ENCODE results near the gene XPR1.
"Not testable (repeated sequence)": the region's sequence is repeated elsewhere in the genome, so short reads cannot be mapped to it uniquely, and the experiment has no call there.

XPR1 gene

DNA sequence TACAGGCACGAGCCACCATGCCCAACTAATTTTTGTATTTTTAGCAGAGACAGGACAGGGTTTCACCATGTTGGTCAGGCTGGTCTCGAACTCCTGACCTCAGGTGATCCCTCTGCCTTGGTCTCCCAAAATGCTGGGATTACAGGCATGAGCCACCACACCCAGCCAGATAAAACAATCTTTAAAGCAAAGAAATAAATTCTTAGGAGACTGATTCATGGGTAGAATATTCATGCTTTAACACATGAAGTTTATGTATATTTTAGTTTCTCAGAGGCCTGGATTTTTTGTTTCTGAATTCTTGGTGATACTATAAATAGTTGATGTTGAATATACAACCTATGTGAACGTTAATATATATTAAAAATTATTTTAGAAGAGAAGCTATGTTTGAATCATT, 153.5 kb downstream of the XPR1 start:
- DNase-seq (ENCODE audit: low read depth in 2 of 2): no peak

DNA sequence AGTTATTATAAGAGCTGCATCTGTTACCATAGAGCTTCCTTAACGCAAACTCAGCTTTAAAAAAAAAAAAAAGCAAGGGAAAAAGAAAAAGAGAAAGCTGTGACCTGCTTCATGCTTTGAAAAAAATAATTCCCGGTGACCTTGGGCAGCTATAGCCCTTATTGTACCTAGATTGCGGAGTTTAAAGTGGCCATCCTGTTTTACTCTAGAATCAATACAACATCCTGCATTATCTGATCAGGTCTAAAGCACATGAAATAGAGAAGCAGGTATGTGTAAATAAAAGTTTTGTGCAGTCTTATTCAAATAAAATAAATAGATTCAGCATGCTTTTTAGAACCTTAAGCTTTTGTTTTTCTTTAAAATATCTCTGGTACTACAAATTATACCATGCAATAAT, 154.1 kb downstream of the XPR1 start:
- no peak for DNase-seq (ENCODE audit: low read depth in 2 of 2)

GRCh38 chr1:180786624-180787023, 154.8 kb downstream of the XPR1 start:
- DNase-seq (ENCODE audit: low read depth in 2 of 2): no peak

DNA sequence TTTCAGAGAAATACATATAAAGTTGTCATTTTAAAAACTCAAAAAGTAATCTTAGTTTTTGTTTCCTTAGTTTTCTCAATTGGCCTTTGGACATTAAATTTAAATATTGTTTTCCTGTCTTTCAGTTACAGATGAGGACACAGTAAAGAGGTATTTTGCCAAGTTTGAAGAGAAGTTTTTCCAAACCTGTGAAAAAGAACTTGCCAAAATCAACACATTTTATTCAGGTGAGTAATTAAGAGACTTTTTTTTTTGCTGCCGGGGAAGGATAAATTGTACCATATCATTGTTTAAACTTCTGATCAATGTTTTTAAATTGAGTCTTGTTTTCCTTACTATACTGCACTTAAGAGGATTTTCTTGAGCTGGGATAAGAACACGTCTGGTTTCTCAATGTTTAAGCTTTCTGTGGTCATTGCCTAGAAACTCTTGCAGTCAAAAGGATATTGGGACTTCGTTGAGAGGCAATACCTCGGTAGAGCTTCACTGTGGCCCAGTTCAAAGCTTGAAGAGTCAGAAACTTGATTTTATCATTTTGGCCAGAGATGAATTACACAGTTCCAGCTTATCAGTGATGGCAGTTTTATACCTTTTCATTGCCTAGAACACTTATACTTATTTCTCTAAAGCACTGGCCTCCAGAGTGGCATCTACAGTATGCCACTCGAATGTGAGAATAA, 155.9 kb downstream of the XPR1 start:
- no peak for DNase-seq (ENCODE audit: low read depth in 2 of 2)

- no peak for DNase-seq (ENCODE audit: low read depth in 2 of 2)
Observed at GRCh38 chr1:180789460-180789859, 157.6 kb downstream of the XPR1 start.

GRCh38 chr1:180791152-180791551, 159.3 kb downstream of the XPR1 start:
- DNase-seq (ENCODE audit: low read depth in 2 of 2): not testable (repeated sequence)

DNA sequence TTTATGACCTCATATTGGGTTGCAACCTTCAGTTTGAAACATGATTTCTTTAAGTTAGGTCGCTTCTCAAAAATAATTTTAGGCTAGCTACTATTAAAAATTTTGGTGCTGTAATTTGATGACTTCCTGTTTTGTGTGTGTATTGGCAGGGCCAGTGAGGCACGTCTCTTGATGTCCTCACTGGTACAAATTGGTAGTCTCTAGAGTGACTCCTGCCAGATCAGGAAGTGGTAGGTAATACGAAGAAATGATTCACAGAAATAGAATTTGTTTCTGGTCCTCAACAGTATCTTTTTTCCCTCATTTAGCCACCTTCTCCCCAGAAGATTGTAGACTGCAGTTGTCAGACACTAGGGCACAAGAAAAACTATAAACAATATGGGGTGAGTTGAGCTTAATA, 160.0 kb downstream of the XPR1 start:
- no peak for DNase-seq (ENCODE audit: low read depth in 2 of 2)

DNA sequence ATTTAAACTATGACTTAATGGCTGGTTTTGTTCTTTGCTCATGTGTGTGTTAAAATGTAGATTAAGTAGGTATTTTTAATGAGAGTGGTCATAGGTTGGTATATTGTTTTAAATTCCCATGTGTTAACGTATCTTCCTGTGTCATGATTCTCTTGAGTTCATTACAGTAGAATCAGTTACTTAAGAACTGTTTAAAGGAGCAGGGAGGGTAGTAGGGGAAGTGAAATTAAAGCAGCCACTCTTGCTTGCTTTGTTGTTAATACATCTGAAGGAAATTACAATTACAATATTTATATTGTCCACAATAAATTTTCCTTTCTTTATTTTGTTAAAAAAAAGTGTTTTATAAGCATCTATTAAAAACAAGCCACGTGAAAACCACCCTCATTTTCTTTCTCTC, 161.6 kb downstream of the XPR1 start:
- no peak for DNase-seq (ENCODE audit: low read depth in 2 of 2)

DNA sequence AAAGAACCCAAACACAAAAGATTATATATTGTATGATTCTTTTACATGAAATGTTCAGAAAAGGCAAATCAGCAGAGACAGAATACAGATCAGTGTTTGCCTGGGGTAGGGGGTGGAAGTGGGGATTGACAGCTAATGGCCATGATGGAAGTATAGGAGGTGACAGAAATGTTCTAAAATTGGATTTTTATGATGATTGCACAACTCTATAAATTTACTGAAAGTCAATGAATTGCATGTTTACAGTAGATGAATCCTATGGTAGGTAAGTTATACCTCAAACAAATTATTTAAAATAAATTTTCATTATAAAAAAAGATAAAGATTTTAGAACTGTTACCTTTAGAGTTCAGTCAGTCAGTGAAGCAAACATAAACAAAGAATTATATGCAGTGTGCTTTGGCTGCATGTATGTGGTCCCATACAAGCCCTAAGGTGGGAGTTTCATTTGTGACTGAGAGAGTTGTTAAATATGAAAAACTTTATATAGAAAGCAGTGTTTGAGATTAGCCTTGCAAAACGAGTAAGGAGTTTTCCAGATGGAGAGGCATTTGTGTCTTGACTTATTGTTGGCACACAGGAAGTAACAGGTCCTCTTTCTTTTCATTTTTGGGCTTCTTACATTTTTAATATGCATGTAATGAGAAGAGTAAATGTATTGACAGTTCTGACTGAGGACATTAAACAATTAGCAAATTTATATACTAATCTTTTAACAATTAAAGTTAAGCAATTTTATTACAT, 165.2 kb downstream of the XPR1 start:
- no peak for DNase-seq (ENCODE audit: low read depth in 2 of 2)

DNA sequence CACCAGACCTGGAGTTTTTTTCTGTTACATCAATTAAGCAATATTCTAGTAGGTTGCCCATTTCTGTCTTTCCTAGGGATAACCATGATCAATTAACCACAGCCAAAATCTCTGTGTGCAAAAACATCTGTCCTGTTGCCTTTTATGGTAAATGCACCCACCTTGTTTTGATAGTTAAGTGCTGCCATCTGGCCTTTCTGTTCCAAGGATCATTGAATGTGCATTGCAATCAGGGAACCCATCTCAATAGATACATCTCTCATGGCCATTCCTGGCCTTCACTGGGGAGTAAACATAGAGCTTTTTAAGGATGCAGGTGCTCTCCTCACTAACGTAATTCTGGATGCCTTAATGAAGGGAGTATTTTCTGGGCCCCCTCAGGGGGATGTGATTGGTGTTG, 169.1 kb downstream of the XPR1 start:
- no peak for DNase-seq (ENCODE audit: low read depth in 2 of 2)

- DNase-seq (ENCODE audit: low read depth in 2 of 2): no peak
Observed at GRCh38 chr1:180802813-180803212, 171.0 kb downstream of the XPR1 start.

- DNase-seq (ENCODE audit: low read depth in 2 of 2): no peak
Observed at GRCh38 chr1:180805316-180805715, 173.5 kb downstream of the XPR1 start.

DNA sequence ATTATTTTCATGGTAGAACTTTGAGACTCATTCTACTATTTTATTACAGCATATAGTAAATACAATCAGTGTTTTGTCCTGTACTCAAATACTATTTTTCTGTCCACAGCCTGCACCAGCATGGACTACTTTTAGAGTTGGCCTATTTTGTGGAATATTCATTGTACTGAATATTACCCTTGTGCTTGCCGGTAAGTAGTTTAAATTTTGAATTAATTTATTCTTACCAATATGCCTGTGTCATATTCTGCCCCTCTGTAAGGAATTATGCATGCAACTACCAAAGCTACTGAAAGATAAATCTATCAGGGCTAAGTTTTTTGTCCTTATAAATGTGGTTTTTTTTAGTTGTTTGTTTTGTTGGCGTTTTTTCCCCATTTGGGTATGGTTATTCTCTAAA, 179.5 kb downstream of the XPR1 start:
- DNase-seq (ENCODE audit: low read depth in 2 of 2): no peak

- DNase-seq (ENCODE audit: low read depth in 2 of 2): no peak
Observed at GRCh38 chr1:180811886-180812285, 180.1 kb downstream of the XPR1 start.

DNA sequence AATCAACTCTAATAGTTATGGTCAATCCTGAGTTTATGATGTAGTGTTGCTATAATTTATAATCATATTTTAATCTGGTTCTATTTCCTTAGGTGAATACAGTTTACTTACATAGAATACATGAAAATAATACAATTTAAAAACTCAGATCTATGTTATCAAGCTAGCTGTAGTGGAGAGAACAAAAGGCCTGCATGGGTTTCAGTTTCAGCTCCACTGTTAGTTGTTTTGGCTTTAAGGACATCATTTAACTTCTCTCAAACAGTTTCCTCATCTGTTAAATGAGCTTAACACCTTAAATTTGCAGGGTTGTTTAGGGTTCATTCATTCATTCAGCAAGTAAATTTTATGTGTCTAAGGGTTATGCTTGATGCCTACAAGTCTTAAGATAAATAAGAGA, 182.4 kb downstream of the XPR1 start:
- no peak for DNase-seq (ENCODE audit: low read depth in 2 of 2)

DNA sequence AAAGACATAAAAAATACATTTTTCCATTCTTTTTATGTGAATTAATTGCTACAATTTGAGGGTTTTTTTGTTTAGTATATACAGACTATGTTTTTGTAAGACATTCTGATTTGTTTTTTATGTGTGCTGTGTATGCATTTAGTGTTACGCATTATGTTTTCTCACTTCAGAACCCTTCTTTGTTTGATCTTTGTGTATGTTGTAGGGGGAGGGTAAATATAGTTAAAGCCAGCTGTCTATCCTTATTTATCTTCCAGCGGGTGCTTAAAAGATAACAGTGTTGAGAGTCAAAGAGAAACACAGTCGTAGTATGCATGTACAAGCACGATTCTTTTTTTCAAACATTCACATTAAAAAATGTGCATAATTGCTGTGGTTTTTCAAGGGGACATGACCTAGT, 183.4 kb downstream of the XPR1 start:
- DNase-seq (ENCODE audit: low read depth in 2 of 2): no peak

DNA sequence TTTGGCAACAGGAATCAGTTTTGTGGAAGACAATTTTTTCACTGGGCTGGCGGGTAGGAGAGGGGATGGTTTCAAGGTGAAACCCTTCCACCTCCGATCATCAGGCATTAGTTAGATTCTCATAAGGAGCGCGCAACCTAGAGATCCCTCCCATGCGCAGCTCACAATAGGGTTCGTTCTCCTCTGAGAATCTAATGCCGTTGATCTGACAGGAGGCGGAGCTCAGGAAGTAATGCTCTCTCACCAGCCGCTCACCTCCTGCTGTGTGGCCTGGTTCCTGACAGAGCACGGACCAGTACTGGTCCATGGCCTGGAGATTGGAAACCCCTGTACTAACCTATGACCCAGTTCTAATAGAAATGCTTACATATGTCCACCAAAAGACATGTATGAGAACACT, 184.3 kb downstream of the XPR1 start:
- no peak for DNase-seq (ENCODE audit: low read depth in 2 of 2)

- DNase-seq (ENCODE audit: low read depth in 2 of 2): no peak
Observed at GRCh38 chr1:180821970-180822369, 190.1 kb downstream of the XPR1 start.

DNA sequence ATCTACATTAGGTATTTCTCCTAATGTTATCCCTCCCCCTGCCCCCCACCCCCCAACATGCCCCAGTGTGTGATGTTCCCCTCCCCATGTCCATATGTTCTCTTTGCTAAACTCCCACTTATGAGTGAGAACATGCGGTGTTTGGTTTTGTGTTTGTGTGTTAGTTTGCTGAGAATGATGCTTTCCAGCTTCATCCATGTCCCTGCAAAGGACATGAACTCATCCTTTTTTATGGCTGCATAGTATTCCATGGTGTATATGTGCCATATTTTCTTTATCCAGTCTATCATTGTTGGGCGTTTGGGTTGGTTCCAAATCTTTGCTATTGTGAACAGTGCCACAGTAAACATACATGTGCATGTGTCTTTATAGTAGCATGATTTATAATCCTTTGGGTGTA, 199.7 kb downstream of the XPR1 start:
- not testable (repeated sequence) for DNase-seq (ENCODE audit: low read depth in 2 of 2)

DNA sequence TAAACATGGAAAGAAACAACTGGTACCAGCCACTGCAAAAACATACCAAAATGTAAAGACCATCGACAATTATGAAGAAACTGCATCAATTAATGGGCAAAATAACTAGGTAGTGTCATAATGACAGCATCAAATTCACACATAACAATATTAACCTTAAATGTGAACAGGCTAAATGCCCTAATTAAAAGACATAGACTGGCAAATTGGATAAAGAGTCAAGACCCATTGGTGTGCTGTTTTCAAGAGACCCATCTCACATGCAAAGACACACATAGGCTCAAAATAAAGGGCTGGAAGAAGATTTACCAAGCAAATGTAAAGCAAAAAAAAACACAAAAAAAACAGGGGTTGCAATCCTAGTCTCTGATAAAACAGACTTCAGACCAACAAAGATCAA, 201.4 kb downstream of the XPR1 start:
- DNase-seq (ENCODE audit: low read depth in 2 of 2): not testable (repeated sequence)

DNA sequence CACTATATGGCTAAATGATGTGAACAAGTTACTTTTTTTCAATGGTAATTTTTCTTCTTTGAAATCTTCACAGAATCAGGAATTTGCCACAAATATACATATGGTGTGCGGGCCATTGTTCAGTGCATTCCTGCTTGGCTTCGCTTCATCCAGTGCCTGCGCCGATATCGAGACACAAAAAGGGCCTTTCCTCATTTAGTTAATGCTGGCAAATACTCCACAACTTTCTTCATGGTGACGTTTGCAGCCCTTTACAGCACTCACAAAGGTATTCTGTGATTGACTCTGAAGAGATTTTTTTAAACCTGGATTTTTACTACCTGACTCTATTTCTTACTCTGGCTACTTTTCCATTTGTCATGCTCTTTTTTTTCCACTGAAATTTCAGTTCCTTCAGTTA, 204.6 kb downstream of the XPR1 start:
- DNase-seq (ENCODE audit: low read depth in 2 of 2): no peak

GRCh38 chr1:180837020-180837419, 205.2 kb downstream of the XPR1 start:
- DNase-seq (ENCODE audit: low read depth in 2 of 2): no peak

- no peak for DNase-seq (ENCODE audit: low read depth in 2 of 2)
Observed at GRCh38 chr1:180838535-180838934, 206.7 kb downstream of the XPR1 start.

DNA sequence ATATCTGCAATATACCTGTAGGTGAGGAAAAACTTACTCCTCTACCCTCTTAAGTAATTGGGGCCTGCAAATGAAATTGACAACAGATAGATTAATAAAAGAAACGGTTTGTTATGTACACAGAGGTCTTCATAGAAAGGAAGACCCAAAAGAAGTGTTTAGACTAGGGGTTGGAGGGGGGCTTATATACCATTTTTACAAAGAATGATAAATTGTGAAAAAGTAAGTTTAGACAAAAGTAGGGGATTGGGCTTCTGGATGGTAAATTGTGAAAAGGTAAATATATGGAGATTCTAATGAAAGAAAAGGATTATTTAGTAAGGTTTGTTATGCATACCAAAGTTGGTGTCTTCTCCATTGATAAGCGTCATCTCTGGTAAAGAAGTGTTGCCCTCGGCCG, 207.7 kb downstream of the XPR1 start:
- no peak for DNase-seq (ENCODE audit: low read depth in 2 of 2)
